Measurements from ENCODE around the gene NOS3. TPM values are rescaled to one million over a fixed set of nuclear protein-coding genes. Genes with fewer than 3 reads are reported as not detected.

Gene NOS3
- total and polyA plus RNA-seq, 9 of the 15 experiments (the other 6 are each of a cell fraction or from before 2014, with no cell fraction given) = 1.1 to 121 (median 23.6) TPM

- TF ChIP-seq THAP7 (CRISPR knock-in tag; IDR thresholded peaks at IDR 0.05) (peak; percentile 55; the same call in 1 of the 2 replicates), PYGO2 (tag; IDR thresholded peaks at IDR 0.05) (no peak), PBX2 (CRISPR knock-in tag; IDR thresholded peaks at IDR 0.05; ENCODE audit: low read depth) (peak; percentile 98), PBX2 (tag; conservative IDR thresholded peaks at IDR 0.05; ENCODE audit: low read depth) (peak; percentile 98), E2F6 (IDR thresholded peaks at IDR 0.05; ENCODE audit: borderline replicate concordance in 1 of 2, extremely low read depth in 1 of 2, insufficient read depth in 1 of 2, insufficient read length in 1 of 2, low read depth in 1 of 2, low read length in 1 of 2, poor library complexity in 1 of 2, severe bottlenecking in 1 of 2) (peak; percentile 47 to 86), ZNF551 (CRISPR knock-in tag; IDR thresholded peaks at IDR 0.05) (no peak), IRF1 (CRISPR knock-in tag; IDR thresholded peaks at IDR 0.05; ENCODE audit: borderline replicate concordance) (no peak), NFE2 (IDR thresholded peaks at IDR 0.05; ENCODE audit: low read depth) (peak; percentile 49; the same call in 1 of the 2 replicates), ID3 (CRISPR knock-in tag; IDR thresholded peaks at IDR 0.05) (no peak), ID3 (tag; IDR thresholded peaks at IDR 0.05) (0 out of 2 replicates have a peak, but pooled peaks have one; percentile 34), CBX1 (IDR thresholded peaks at IDR 0.05; ENCODE audit: low read depth) (no peak; the same call in none of the 2 replicates), ZBTB43 (CRISPR knock-in tag; IDR thresholded peaks at IDR 0.05) (no peak), ZNF699 (CRISPR knock-in tag; IDR thresholded peaks at IDR 0.05; ENCODE audit: insufficient replicate concordance) (no peak), FOXA3 (CRISPR knock-in tag; conservative IDR thresholded peaks at IDR 0.05 in 1 of 2, IDR thresholded peaks at IDR 0.05 in 1 of 2) (0 out of 4 replicates have a peak, but pooled peaks of 1 of the 2 experiments have one; percentile 54), ZBTB26 (CRISPR knock-in tag; IDR thresholded peaks at IDR 0.05) (peak; percentile 93), ZNF124 (CRISPR knock-in tag; IDR thresholded peaks at IDR 0.05) (peak; percentile 77; the same call in 1 of the 2 replicates)
Measured at GRCh38 chr7:150955519-150956394, 35.1 kb upstream of the NOS3 start (continued).

All from K562 (cell line).